GM19463 (cell line): ENCODE data around the gene IQCH.

Source experiments
- ATAC-seq: cut with Tn5 transposase; IDR thresholded peaks from one replicate; pipeline ENCODE4 v1.9.1; 2021; ENCODE audit warnings: mild to moderate bottlenecking, moderate library complexity; ENCODE audit not compliant: unreplicated experiment

The IQCH gene

DNA sequence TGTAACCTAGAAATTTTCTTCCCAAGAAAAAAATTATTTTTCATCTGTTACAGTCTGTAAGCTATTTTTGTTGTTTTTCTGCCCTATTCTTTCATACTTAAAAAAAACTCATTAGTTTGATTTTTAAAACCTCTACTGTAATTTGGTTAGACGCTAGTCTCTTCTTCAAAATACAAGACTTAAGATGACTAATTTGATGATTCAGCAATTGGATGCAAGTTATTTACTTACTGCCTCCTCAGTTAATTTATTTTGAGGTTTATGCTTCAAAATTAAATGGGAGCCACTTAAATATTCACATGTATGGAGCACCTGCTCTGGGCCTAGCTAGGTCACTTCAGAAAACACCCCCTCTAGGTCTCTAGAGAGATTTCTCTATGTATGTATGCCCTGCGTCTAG lies 132.4 kb downstream of the IQCH start:
- no peak for ATAC-seq

DNA sequence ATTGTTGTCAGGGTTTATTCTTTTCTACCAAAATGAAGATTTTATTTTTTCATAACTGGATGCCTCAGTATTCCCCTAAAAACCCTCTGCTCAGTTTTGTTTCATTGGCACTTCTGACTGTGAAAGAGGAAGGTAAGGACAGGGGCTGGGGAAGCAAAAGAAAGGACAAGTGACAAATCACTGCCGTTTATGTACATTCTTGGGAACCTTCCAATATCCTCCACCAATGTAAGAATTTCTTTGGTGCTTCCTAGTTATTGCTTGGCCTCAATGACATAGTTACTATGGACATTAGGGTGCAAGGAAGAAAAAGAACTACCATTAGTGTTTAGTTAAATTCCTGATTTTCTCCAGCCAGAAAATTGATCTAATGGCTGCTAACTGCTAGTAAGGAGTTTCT lies 135.4 kb downstream of the IQCH start:
- no peak for ATAC-seq

DNA sequence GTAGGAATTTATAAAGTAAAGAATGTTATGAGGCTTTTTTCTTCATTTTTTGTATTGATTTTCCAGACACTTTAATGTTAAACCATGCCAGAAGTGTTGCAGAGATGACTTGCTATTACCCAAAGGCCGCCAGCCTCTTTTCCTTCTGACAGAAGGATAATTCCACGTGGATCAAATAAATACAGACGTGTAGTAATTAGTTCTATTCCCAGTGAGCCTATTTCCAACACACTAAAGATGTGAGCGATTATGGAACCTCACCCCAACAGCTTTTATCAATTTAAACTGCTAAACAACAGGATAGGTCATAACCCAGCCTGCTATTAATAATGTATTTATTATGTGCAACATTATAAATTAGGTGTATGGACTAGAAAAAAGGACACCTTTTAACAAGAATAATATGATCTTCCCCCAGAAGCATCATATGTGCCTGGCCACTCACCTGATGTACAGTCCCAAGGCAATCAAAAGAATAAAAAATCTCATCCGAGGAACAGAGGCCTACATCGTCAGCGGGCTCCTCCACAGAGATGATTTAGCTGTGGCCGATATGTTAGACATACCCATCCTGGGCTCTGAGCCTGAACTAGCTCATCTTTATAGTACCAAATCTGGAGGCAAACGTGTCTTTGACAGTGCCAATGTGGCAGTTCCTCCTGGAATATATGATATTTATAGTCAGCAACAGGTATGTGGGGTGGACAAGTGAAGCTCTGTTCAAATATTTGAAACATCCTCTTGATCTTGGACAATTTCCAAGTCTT lies 140.5 kb downstream of the IQCH start:
- ATAC-seq, result no peak

DNA sequence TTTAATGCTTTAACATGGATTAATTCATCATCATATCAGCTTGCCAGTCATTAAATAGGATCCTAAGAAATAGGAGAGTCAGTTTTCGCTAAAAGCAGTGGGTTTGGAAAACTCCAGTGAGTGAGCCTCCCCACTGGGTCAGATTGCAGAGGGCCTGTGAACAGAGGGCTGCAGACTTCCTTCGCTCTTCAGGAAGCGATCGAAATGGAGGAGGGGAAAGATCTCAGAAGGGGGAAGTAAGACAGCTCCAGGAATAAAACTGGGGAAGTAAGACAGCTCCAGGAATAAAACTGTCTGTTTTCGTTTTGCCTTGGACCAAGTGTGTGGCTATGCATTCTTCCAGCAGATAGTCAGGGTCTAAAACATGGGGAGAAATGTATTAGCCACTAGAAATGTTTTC lies 141.5 kb downstream of the IQCH start:
- ATAC-seq, result no peak

DNA sequence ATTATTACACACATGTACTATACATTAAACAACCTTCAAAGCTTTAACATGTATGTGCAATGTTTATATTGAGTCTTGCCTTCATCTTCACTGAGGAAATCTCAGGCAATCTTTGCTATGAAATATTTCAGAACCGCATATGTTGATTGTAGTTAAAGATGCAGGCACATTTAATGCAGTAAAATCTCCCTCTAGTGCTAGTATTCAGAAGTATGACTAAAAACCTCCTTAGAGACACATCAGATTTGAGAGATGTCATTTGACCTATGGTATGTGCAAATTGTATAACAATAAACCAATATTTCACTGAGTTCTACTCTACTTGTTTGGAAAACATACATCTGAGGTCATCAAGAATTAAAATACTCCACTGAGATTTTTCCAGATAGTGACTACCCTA lies 142.6 kb downstream of the IQCH start:
- ATAC-seq, result no peak

DNA sequence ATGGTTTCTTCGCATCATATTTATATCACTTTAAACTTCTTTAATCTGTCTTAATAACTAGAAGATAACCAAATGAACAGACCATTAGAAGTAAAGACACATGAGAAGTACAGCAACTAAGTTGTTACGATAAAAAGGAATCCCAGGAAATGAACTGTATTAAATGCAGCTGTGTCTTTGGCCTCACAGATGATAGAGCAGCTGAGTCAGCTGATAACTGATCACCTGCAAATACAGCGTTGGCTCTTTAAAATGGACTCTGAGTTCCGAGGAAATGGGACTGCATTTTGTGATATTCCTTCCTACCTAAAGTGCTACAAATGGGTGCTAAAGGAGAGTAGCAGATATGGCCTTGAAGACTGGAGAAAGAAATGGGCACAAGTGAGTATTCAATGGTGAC lies 145.3 kb downstream of the IQCH start:
- ATAC-seq, result no peak

DNA sequence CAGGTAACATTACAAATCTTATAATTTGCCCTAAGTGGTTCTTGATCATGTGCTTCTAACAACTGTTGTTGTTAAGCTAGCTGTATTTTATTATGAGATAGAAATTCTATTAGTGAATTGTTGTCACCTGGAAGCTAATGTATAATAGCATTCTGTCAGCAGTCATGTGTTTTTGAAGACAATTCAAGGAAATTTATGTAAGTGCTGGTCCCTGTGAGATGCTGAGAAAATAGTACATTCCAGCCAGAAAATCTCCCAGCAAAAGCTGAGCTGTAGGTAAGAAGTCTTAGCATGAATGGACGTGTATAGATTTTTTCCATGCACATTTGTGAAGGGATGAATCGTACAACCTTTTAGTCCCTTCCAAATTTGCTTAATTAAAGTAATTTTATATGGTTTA lies 146.3 kb downstream of the IQCH start:
- ATAC-seq, result no peak

DNA sequence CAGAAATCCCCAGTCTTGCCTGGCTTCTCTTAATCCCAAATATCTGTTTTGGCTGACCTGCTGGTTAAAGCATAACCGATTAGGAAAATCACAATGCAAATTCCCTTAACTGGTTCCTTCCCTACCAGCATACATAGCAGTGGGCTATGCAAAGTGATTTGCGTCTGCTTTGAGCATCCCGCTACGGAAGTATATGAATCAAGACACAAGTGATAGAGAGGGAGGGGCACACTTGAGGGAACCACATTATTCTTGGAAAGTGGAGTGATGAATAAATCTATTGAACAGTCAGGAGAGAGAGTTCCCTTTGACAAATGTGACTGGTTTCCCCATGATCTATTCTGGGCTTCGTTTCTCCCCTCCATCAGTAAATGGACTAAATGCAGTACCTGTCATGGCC lies 146.8 kb downstream of the IQCH start:
- no peak for ATAC-seq

DNA sequence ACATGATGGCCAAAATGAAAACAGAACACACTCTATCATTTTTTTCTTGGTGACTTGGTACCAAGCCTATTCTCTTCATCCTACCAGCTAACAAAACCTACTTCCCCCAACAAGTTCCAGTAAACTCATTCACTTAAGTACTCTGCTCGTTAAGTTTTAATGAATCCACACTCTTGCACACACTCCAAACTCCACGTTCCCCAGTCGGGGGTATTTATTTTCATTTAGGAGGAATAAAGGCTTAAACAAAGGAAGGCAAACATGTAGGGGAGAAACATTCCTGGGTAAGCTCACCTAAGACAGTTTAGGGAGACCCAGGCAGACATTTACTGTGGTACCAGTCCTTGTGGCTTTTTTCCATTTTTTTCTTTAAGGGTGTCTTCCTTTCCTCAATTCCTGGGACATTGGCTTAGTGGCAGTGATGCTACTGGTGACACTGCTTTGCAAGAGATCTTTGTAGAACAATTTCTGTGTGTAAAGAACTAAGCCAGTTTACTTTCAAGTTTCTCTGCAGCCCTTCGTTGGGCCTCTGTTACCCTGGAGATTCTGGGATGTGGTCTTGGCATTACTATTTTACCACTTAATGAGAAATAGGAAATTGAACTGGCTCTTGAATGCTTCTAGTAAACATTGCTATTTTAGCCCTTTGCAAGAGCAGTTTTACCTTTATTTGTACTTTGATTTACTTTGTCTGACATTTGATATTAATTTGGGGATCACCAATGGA lies 149.0 kb downstream of the IQCH start:
- no peak for ATAC-seq

DNA sequence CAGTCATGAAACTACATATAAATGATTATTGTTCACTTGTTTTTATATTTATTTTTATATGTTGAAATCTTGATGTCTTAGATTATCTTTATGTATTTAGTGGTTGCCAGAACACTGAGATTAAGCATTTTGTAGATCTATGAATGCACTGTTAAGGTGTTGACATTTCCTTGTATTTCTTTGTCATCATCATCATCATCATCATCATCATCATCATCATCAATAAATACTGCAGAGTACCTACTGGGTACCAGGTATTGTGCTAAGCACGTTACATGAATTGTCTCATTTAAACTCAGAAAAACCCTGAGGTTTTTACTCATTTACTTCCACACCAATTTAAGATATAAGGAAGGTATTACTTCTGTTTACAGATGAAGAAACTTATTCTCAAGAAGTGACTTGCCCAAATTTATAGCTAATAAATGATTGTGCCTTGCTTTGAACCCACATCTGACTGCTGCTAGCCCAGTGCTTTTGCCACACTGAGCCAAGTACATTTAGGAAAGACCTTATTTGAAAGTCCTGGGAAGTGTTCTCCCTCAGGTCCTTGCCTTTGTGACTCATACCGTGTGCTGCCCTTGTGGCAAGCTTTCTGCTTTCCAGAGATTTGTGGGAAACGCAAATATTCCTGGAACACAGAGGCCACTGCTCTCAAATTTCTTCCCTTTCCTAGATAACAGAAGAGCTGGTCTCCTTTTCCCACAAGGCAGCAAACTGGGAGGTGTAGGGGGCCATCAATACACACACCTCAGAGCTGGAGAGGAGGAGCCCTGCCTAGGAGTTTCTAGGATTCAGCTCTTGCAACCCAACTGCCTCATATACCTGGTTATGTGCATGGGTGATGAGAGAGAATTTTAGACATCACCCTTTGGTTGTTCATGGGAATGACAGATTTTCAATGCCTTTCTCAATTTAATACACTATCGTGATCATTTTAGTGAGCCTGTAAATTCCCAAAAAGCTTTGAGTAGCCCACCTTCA lies 150.9 kb downstream of the IQCH start:
- no peak for ATAC-seq

DNA sequence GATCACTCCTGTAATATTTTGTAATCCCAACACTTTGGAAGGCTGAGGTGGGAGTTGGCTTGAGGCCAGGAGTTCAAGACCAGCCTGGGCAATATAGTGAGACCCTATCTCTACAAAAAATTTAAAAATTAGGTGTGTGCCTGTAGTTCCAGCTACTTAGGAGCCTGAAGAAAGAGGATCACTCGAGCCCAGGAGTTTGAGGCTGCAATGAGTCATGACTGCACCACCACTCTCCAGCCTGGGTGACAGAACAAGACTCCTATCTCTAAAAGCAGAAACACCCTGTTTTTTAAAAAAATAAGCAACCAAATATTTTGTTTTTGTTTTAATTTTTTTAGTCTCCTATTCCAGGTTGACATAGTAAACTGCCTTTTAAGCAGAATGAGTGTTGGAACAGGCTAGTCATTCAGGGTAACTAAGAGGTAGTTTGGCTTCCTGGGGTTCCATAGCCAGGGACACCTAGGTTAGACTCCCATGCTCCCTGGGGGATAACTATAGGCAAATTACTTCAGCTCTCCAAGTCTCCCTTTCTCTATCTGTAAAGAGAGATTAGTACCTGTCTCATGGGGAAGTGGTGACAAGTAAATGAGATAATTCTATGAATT lies 151.8 kb downstream of the IQCH start:
- no peak for ATAC-seq

DNA sequence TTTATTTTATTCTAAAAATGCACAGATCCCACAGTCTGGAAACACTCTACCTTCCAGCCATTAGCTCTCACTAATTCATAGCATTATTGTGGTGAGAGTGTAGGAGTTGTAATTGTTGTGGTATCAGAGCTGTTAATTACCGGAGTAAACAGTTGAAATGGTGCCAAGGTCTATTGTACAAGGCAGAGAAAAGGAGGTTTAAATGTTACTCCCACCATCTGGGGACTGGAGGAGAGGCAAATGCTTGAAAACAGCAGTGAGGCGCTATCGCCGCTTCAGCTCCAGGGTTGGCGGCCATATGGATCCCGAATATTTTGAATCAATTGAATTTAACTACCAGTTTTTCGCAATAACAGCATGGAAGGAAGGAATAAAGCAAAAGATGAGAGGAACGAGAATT lies 153.2 kb downstream of the IQCH start:
- no peak for ATAC-seq

DNA sequence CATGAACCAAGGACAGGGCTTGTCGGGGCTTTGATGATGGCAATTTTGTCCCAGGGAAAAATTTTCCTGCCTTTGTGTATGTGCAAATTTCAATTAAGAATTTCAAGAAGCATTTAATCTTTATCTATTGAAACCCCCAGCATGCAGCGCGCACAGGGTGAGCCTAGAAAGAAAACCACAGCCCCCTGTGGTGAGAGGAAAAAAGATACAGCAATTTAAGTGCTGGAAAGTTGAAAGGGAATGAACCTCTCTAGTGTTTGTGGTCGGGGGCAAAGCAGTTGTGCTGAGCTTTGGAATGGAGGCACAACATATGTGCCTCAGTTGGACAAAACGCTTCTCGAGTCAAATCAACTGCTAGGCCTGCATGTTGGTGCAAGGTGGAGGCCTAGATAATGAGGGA lies 154.6 kb downstream of the IQCH start:
- ATAC-seq, result no peak

DNA sequence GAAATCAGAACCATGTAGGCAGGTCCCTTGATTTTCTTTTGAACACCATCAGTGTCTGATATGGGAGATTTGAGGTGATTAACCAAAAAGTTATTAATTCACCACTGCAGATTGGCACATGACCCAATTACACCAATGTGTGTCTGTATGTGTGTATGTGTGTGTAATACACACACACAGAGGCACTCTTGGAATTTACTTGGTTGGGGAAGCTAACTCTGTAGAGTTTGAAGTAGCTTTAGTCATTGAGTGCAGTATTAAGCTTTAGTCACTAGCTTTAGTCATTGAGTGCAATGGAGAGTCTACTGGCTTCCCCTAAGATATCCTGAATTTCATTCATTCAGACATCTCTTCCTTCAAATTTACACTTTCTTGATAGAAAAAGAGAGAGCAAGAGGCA lies 156.9 kb downstream of the IQCH start:
- no peak for ATAC-seq

DNA sequence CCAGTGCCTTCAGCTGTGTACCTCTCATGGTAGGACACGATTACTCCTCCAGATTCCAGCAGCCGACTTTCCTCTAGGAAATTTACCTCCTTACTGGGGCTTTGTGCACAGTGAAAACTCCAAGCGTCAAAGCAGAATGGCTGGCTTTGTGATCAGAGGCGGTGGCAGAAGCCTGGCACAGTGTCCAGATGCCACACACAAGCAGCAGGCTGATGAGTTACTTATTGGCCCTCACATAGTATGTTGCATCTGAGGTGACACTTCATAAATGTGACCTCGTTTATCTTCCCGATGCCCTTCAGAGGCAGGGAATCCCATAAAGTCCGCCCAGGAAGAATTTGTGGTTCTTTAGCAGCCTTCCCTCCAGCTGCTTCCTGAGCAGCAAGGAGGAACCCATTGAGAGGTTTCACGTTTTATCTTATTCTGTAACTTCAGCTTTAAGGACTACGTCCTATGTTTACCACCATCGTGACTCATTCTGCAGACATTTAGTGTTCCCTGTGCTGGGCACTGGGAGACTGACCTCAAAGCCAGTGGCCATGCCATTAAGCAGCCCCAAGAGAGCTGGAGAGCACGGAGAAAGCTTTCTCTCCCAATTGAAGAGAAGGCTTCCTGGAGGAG lies 159.3 kb downstream of the IQCH start:
- no peak for ATAC-seq

DNA sequence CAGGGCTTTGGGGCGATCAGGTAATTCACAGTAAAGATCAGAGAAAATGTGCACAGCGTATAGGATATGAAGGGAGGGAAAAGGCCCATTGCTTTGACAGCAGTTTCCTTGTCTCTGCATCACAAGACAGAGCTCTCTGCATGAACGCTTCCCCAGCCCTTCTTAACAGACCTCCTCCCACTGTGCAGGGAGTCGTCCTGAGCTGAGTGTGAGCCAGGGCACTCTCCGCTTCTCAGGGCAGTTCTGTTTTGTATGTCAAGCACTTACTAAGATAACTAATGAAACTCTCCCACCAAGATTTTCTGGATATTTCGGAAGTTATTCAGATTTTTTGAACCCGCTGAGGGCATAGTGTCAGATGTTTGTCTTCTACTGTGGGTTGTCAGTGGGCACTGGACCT lies 160.6 kb downstream of the IQCH start:
- ATAC-seq, result no peak

DNA sequence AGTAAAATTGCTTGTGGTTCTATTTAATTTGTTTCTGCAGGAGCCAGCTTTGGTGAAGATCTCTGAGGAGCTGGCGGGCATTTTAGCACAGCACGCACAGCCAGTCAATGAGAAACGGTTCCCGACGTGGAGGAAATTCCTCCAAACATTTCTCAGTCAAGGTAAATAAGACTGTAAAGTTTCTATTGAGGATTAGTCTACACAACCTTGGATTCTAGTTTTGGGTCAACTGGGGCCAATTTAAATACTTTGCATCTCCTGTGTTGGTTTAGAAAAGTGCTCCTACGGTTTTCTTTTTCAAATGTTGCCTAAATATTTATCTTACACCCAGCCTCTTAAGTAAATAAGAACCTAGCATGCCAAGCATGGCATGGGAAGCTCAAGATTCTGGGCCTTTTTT lies 162.3 kb downstream of the IQCH start:
- no peak for ATAC-seq

DNA sequence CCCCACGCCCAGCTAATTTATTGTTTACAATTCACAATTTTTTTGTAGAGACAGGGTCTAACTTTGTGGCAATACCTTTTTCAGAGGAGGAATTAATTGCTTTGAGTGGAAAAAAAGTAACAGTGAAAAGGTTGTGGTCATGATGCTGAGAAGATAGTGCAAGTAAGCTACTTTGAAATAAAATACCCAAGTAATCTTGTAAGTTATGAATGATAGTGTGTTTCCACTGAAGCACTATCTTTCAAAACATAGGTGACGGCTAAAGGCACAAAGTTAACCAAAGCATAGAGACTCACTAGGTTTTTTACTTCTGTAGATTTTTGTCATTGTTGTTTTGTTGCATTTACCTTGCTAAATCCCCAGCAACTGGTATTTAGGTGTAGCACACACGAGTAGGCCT lies 165.1 kb downstream of the IQCH start:
- ATAC-seq, result no peak

DNA sequence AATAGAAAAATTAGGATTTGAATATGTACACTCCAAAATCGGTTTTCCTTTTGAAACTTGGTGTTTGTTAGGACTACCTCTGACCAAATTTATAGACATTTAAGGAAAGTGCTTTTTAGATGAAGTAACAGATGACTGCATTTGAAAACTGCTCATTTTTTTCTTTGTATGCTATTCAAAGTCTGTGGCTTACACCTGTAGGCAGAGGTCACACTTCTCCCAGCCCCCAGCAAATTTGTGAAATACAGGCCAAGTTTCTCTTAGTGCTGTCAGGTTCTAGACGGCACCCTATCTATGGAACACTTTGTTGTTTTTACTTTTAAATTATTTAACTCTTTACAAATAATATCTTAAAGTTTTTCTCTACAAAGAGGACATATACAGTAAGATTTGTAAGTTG lies 165.6 kb downstream of the IQCH start:
- ATAC-seq, result no peak

DNA sequence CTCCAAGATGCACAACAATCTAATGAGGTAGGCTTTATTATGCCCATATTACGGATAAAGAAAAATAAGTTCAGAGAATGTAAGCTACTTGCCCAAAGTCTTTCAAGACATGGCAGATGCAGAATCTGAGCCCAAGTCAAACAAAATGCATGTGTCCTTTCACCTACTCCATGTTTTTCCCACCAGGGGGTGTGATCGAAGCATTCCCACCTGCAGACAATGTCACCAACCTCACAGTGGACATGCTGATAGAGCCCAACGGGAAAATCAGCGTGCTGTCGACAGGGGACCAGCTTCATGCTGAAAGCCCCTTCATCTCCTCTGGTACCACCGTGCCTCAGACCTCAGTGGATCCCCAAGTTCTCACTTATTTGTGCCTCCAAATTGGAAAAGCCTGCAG lies 166.5 kb downstream of the IQCH start:
- no peak for ATAC-seq

DNA sequence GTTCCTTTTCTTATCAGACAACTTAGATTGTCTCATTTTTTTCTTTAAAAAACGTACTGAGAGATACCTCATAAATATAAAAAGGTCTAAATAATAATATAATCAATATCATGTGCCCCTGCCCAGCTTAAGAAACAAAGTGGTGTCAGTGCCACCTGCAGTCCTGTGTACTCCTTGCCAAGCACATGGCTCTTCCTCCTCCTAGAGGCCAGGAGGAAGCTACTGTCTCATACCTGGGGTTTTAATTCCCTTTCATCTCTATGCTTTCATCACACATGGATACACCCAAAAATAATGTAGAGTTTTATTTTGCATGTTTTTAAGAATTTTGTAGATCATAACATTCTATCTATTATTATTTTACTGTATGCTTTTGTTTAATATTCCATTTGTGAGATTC lies 167.7 kb downstream of the IQCH start:
- ATAC-seq, result no peak
